Loucy (cell line): ENCODE data around the gene ENTREP3.

Source experiments
- CTCF ChIP-seq: fragments of 200-600 bp; sonication (generic); conservative IDR thresholded peaks from 2 replicates; pipeline ENCODE4 v1.5.1; 2014; ENCODE audit warnings: mild to moderate bottlenecking, antibody characterized with exemption, low read length
- EZH2phosphoT487 ChIP-seq: fragments of 200-600 bp; IDR thresholded peaks from 2 replicates; pipeline ENCODE4 v1.6.1; 2018; ENCODE audit warnings: antibody characterized with exemption, mild to moderate bottlenecking, moderate library complexity, borderline replicate concordance

- no peak for TF ChIP-seq EZH2phosphoT487
- TF ChIP-seq CTCF: no peak
These were observed 12.4 kb downstream of the ENTREP3 start for GRCh38 chr1:155242805-155243358.
